ENCODE results near the gene UBA7.

Gene UBA7

GRCh38 chr3:49803465-49804140 is 10.2 kb downstream of the UBA7 start:
- peak; percentile 46 for DNase-seq (ENCODE audit: extremely low read depth, low read depth)
- no peak for TF ChIP-seq CTCF (IDR thresholded peaks at IDR 0.05; ENCODE audit: low read depth, low read length)

GRCh38 chr3:49802719-49803464 is 10.9 kb downstream of the UBA7 start, which contains the start of gene INKA1:
TSS of gene INKA1 (plus strand) at chr3:49803261. CDS start at chr3:49803393, 132 bp downstream.
- peak; percentile 85 for TF ChIP-seq CTCF (IDR thresholded peaks at IDR 0.05; ENCODE audit: low read depth, low read length)
- peak; percentile 62 for DNase-seq (ENCODE audit: extremely low read depth, low read depth)

- TF ChIP-seq CTCF (IDR thresholded peaks at IDR 0.05; ENCODE audit: low read depth, low read length): no peak
- no peak for DNase-seq (ENCODE audit: extremely low read depth, low read depth)
Measured at GRCh38 chr3:49801160-49801559, 12.6 kb downstream of the UBA7 start.

GRCh38 chr3:49799761-49800160 is 14.0 kb downstream of the UBA7 start, which contains the start of gene CDHR4:
TSS of gene CDHR4 (minus strand) at chr3:49799873. CDS start at chr3:49799812, 61 bp downstream.
- TF ChIP-seq CTCF (IDR thresholded peaks at IDR 0.05; ENCODE audit: low read depth, low read length): no peak
- peak; percentile 47 for DNase-seq (ENCODE audit: extremely low read depth, low read depth)

GRCh38 chr3:49799105-49799504 is 14.6 kb downstream of the UBA7 start:
- TF ChIP-seq CTCF (IDR thresholded peaks at IDR 0.05; ENCODE audit: low read depth, low read length): no peak
- DNase-seq (ENCODE audit: extremely low read depth, low read depth): no peak

GRCh38 chr3:49794926-49795905 is 18.5 kb downstream of the UBA7 start:
- no peak for TF ChIP-seq CTCF (IDR thresholded peaks at IDR 0.05; ENCODE audit: low read depth, low read length)

More at GRCh38 chr3:49794926-49795905, 18.5 kb downstream of the UBA7 start:
- no peak for DNase-seq (ENCODE audit: extremely low read depth, low read depth)

Measured in AG09319 (cell line).